GM10266 (cell line): ENCODE data around the gene SOCS7.

Experiments used
- DNase-seq: peaks from one replicate; pipeline ENCODE4 v3.0.0; 2012; ENCODE audit errors: extremely low spot score
- CTCF ChIP-seq: IDR thresholded peaks from 2 replicates; pipeline ENCODE4 v1.5.1; 2012; ENCODE audit warnings: mild to moderate bottlenecking, low read depth; ENCODE audit not compliant: control insufficient read depth, insufficient read depth; ENCODE audit errors: missing control alignments

The SOCS7 gene

GRCh38 chr17:38402897-38403296 lies 51.3 kb downstream of the SOCS7 start:
- TF ChIP-seq CTCF = peak; percentile 1
- DNase-seq = no peak

- no peak for DNase-seq
These were observed 51.8 kb downstream of the SOCS7 start for GRCh38 chr17:38403491-38403890.

DNA sequence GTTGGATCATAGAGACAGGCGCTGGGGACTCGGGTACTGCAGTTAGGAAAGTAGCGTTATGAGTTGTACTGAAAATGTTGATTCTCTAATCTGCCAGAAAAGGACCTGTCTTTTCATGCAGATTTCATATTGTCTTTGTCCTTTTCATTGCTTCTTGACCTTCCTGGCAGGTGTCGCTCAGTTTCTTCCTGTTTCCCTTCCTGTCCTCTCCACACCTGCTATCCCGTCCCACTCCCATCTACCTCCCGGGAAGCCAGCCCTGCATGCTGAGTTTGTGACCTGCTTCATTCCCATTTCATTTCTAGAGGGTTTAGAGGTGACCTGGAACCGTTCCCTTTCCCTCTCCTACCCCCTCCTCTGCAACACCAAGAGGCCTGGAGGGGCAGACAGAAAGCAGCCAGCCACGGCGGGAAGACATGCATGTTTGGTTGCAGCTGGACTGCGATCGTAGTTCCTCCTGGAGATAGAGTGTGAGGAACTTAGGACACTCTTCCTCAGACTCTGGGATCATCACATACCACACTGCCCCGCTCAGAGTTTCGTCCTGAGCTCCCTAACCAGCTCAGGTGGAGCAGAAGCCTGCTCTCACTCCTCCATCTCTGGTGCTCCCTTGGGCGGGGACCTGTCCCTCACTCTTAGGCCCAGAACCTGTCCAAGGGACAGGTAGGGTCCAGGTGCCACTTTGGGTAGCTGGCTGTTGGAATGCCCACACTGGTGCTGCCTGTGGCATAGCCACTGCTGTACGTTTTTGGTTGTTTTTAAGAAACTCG lies 52.7 kb downstream of the SOCS7 start:
- DNase-seq = no peak
- TF ChIP-seq CTCF = no peak

More at GRCh38 chr17:38403491-38403890, 51.8 kb downstream of the SOCS7 start:
- no peak for TF ChIP-seq CTCF

- TF ChIP-seq CTCF = no peak
- no peak for DNase-seq
These were observed 54.0 kb downstream of the SOCS7 start for GRCh38 chr17:38405654-38406053.

GRCh38 chr17:38410201-38410600 lies 58.6 kb downstream of the SOCS7 start:
- no peak for DNase-seq
- no peak for TF ChIP-seq CTCF

GRCh38 chr17:38415250-38416194 lies 63.9 kb downstream of the SOCS7 start:
- no peak for TF ChIP-seq CTCF
- no peak for DNase-seq

- no peak for DNase-seq
- no peak for TF ChIP-seq CTCF
These were observed 65.2 kb downstream of the SOCS7 start for GRCh38 chr17:38416840-38417209.
